ENCODE measurements around the gene JPH2. TPM values are rescaled to one million over a fixed set of nuclear protein-coding genes. Genes with fewer than 3 reads are reported as not detected.

JPH2 gene
- total RNA-seq, 4 donors from 2014 or later = 173 to 442 (median 242) TPM

DNA sequence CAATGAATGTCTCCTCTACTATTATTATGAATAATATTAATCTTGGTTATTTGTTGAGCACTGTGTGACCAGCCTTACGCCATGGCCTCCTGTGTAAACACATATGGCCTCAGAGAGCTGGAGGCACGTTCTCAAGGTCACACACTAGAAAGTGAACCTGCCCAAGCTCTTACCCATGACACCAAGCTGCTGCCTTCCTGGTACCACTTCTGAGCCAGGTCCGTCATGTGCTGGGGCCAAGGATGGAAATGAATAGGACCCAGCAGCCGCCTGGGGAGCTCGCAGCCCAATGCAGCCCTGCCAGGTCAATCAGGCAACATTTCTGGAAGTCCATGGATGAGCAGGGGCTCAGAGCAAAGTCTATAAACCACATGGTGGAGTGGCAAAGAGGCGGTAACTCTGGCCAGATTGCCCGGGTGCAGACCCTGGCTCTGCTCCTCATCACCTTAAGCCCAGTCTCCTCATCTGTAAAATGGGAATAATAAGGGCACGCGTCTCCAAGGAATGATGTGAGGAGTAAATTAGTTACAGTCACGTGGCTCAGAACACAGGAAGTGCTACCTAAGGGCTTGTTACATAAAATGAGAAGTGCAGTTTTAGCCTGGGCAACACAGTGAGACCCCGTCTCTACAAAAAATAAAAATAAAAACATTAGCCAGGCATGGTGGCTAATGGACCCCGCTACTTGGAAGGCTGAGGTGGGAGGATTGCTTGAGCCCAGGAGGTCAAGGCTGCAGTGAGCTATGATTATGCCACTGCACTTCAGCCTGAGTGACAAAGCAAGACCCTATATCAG lies 61.5 kb downstream of the JPH2 start:
- 8 to 77% methylated on average over 2 to 7 of the region's 12 CpGs for WGBS, 2 donors (ENCODE audit: low coverage in 1 of 2)

DNA sequence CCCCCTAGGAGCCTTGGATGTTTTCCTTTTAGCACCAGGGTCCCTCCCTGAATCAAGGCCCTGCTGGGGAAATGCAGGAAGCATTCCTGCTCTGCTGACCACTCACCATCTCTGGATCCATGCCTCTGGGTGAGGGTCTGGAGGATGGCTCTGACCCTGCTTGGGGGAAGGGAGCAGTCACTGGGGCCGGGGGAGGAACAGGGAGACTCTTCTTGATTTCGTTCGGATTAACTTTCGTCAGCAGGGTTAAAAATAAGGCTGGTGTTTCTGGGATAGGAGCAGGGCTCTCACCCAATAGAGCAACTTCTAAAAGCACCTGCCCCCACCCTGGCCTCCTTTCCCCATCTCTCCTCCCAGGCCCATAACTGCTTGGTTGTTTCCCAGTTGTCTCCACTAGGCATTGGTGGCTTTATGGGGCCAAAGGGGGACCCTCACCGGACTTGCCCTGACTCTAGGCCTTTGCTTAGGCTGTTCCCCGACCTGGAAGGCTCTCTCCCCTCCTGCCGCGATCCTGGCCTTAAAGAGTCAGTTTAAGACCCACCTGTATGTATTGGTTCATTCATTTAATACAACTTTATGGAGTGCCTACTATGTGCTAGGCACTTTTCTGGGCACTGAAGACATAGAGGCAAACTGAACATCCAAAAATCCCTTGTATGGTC lies 63.0 kb downstream of the JPH2 start:
- Histone ChIP-seq H3K4me1 (peaks cover 5 to 73% (median 7%) of the 10 kb centered on the region in 3 donors), H3K27ac (peak overlapping the region; percentile 13 to 77 (median 73)), H3K9me3 (no peaks in the 10 kb centered on the region), H3K27me3 (no peaks in the 10 kb centered on the region), H3K4me3 (no peak overlapping the region), H3K36me3 (no peaks in the 10 kb centered on the region)
- TF ChIP-seq POLR2A (IDR thresholded peaks at IDR 0.05) = no peak
- TF ChIP-seq, protein P1, sequence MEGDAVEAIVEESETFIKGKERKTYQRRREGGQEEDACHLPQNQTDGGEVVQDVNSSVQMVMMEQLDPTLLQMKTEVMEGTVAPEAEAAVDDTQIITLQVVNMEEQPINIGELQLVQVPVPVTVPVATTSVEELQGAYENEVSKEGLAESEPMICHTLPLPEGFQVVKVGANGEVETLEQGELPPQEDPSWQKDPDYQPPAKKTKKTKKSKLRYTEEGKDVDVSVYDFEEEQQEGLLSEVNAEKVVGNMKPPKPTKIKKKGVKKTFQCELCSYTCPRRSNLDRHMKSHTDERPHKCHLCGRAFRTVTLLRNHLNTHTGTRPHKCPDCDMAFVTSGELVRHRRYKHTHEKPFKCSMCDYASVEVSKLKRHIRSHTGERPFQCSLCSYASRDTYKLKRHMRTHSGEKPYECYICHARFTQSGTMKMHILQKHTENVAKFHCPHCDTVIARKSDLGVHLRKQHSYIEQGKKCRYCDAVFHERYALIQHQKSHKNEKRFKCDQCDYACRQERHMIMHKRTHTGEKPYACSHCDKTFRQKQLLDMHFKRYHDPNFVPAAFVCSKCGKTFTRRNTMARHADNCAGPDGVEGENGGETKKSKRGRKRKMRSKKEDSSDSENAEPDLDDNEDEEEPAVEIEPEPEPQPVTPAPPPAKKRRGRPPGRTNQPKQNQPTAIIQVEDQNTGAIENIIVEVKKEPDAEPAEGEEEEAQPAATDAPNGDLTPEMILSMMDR (IDR thresholded peaks at IDR 0.05) = no peak
- TF ChIP-seq POLR2AphosphoS5 (IDR thresholded peaks at IDR 0.05) = no peak
- no peak for TF ChIP-seq EP300 (IDR thresholded peaks at IDR 0.05)
- peak; percentile 34 for ATAC-seq
- 52 to 58% methylated on average over 3 to 4 of the region's 8 CpGs for WGBS, 2 donors (ENCODE audit: low coverage in 1 of 2)

More for the DNA sequence above, 61.5 kb downstream of the JPH2 start:
- ATAC-seq = no peak
- Histone ChIP-seq H3K36me3 (no peaks in the 10 kb centered on the region), H3K27me3 (no peaks in the 10 kb centered on the region), H3K4me1 (peaks cover 5 to 80% (median 10%) of the 10 kb centered on the region in 3 donors), H3K27ac (peak overlapping the region in 3 of 4 donors; percentile 9 to 49 (median 35)), H3K9me3 (no peaks in the 10 kb centered on the region), H3K4me3 (no peak overlapping the region)
- TF ChIP-seq, protein P1 (IDR thresholded peaks at IDR 0.05) = no peak
- no peak for TF ChIP-seq EP300 (IDR thresholded peaks at IDR 0.05)
- no peak for TF ChIP-seq POLR2A (IDR thresholded peaks at IDR 0.05)
- no peak for TF ChIP-seq POLR2AphosphoS5 (IDR thresholded peaks at IDR 0.05)

DNA sequence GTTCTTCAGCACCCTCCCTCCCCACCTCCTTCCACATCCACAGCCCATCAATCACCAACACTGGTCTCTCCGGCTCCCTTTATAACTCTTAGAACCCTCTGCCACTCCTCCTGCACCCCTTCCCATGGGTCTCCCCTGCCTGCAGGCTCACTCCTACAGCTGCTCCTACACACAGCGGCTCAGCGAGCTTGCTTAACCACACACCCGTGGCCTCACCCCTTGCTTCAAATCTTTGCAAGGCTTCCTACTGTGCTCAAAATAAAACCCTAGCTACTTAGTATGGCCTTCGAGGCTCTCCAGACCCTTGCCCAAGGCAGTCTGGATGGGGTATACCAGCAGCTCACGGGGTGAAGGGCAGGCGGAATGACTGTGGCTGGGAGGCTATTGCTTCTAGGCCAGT lies 63.7 kb downstream of the JPH2 start:
- Histone ChIP-seq H3K27me3 (no peaks in the 10 kb centered on the region), H3K4me1 (peaks cover 5 to 74% (median 7%) of the 10 kb centered on the region in 3 donors), H3K27ac (peak overlapping the region; percentile 14 to 77 (median 73)), H3K36me3 (peaks cover 0 to 2% of the 10 kb centered on the region in 2 donors), H3K9me3 (no peaks in the 10 kb centered on the region), H3K4me3 (no peak overlapping the region)
- TF ChIP-seq POLR2AphosphoS5 (IDR thresholded peaks at IDR 0.05) (no peak), POLR2A (IDR thresholded peaks at IDR 0.05) (no peak), EP300 (IDR thresholded peaks at IDR 0.05) (no peak)
- TF ChIP-seq, protein P1 (IDR thresholded peaks at IDR 0.05) = no peak
- no peak for ATAC-seq
- WGBS, 2 donors (ENCODE audit: low coverage in 1 of 2) = 22 to 30% methylated on average over 4 to 5 of the region's 7 CpGs

DNA sequence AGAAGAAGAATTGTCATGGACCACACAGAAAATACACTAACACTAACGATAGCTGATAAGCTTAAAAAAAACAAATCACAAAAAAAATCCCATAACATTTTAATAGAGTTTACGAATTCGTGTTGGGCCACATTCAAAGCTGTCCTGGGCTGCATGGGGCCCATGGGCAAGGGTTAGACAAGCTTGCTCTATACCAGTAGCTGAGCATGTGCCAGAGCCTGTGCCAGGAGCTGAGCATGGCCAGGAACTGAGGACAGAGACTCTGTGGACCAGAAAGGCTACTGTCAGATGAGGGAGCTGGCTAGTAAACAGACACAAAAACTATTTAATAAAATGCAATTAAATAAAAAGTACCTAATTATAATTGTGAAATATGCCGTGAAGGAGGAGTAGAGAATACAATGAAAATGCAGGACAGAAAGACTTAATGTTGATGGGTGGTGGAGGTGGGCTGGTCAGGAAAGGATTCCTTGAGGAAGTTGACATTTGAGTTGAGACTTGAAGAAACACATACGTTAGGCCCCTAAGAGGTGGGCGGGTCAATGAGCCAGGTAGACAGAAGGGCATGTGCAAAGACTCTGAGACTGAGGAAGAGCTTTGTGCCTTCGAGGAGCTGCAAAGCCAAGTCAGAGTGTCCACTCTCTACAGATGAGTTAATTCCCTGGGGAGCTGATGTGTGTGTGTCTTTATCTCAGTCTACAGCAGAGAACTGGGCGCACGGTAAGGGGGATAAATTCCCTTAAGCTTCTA lies 66.1 kb downstream of the JPH2 start:
- WGBS, 2 donors (ENCODE audit: low coverage in 1 of 2) = 35 to 46% methylated on average over 4 to 9 of the region's 9 CpGs
- Histone ChIP-seq H3K27ac (peak overlapping the region in 3 of 4 donors; percentile 42 to 77 (median 75)), H3K36me3 (peaks cover 0 to 9% of the 10 kb centered on the region in 2 donors), H3K4me1 (peaks cover 5 to 91% (median 7%) of the 10 kb centered on the region in 3 donors), H3K4me3 (no peak overlapping the region), H3K27me3 (peaks cover 5% of the 10 kb centered on the region), H3K9me3 (no peaks in the 10 kb centered on the region)
- no peak for ATAC-seq
- TF ChIP-seq POLR2A (IDR thresholded peaks at IDR 0.05) (no peak), EP300 (IDR thresholded peaks at IDR 0.05) (no peak), POLR2AphosphoS5 (IDR thresholded peaks at IDR 0.05) (no peak)
- TF ChIP-seq, protein P1 (IDR thresholded peaks at IDR 0.05) = no peak
